ENCODE measurements around the gene RPP30.

Gene RPP30

GRCh38 chr10:90871766-90872647 is at the start of gene RPP30:
Gene RPP30, plus strand, starts transcription at chr10:90871974. Its CDS starts 13 bp downstream, at chr10:90871987.
- Mint-ChIP-seq H3K4me3 (peak within 1 kb of the TSS; percentile 99), H3K9me3 (no peaks in the 10 kb centered on the region), H3K36me3 (peaks cover 7% of the 10 kb centered on the region), H3K4me1 (peaks cover 30% of the 10 kb centered on the region), H3K27me3 (peaks cover 11% of the 10 kb centered on the region), H3K27ac (peak within 1 kb of the TSS; percentile 91)

GRCh38 chr10:90822508-90822907 is 49.3 kb upstream of the RPP30 start:
- Mint-ChIP-seq H3K27ac (no peak overlapping the region), H3K27me3 (peaks cover 16% of the 10 kb centered on the region), H3K4me3 (no peak overlapping the region), H3K36me3 (peaks cover 4% of the 10 kb centered on the region), H3K9me3 (peaks cover 10% of the 10 kb centered on the region), H3K4me1 (no peaks in the 10 kb centered on the region)

- no peaks in the 10 kb centered on the region for H3K36me3 Mint-ChIP-seq
- no peaks in the 10 kb centered on the region for H3K4me1 Mint-ChIP-seq
- peaks cover 6% of the 10 kb centered on the region for H3K27me3 Mint-ChIP-seq
- no peak overlapping the region for H3K4me3 Mint-ChIP-seq
- no peak overlapping the region for H3K27ac Mint-ChIP-seq
- no peaks in the 10 kb centered on the region for H3K9me3 Mint-ChIP-seq
Measured at GRCh38 chr10:90832111-90832510, 39.7 kb upstream of the RPP30 start.

- Mint-ChIP-seq H3K27me3 (peaks cover 6% of the 10 kb centered on the region), H3K27ac (no peak overlapping the region), H3K36me3 (no peaks in the 10 kb centered on the region), H3K9me3 (no peaks in the 10 kb centered on the region), H3K4me1 (no peaks in the 10 kb centered on the region), H3K4me3 (no peak overlapping the region)
Measured at GRCh38 chr10:90834326-90834725, 37.4 kb upstream of the RPP30 start.

GRCh38 chr10:90837486-90837885 is 34.3 kb upstream of the RPP30 start:
- Mint-ChIP-seq H3K4me3 (no peak overlapping the region), H3K36me3 (no peaks in the 10 kb centered on the region), H3K27ac (no peak overlapping the region), H3K27me3 (peaks cover 4% of the 10 kb centered on the region), H3K9me3 (no peaks in the 10 kb centered on the region), H3K4me1 (no peaks in the 10 kb centered on the region)

- no peaks in the 10 kb centered on the region for H3K9me3 Mint-ChIP-seq
- peaks cover 20% of the 10 kb centered on the region for H3K27me3 Mint-ChIP-seq
- no peaks in the 10 kb centered on the region for H3K36me3 Mint-ChIP-seq
- no peaks in the 10 kb centered on the region for H3K4me1 Mint-ChIP-seq
- H3K27ac Mint-ChIP-seq = no peak overlapping the region
- no peak overlapping the region for H3K4me3 Mint-ChIP-seq
Measured at GRCh38 chr10:90842725-90843124, 29.0 kb upstream of the RPP30 start.

GRCh38 chr10:90845726-90846125 is 26.0 kb upstream of the RPP30 start:
- H3K27me3 Mint-ChIP-seq = peaks cover 27% of the 10 kb centered on the region
- H3K4me1 Mint-ChIP-seq = peaks cover 5% of the 10 kb centered on the region
- H3K9me3 Mint-ChIP-seq = peaks cover 6% of the 10 kb centered on the region
- peaks cover 5% of the 10 kb centered on the region for H3K36me3 Mint-ChIP-seq
- no peak overlapping the region for H3K27ac Mint-ChIP-seq
- no peak overlapping the region for H3K4me3 Mint-ChIP-seq

- H3K27ac Mint-ChIP-seq = no peak overlapping the region
- peaks cover 10% of the 10 kb centered on the region for H3K9me3 Mint-ChIP-seq
- H3K27me3 Mint-ChIP-seq = peaks cover 33% of the 10 kb centered on the region
- no peak overlapping the region for H3K4me3 Mint-ChIP-seq
- peaks cover 10% of the 10 kb centered on the region for H3K36me3 Mint-ChIP-seq
- H3K4me1 Mint-ChIP-seq = peaks cover 5% of the 10 kb centered on the region
Measured at GRCh38 chr10:90846746-90847145, 25.0 kb upstream of the RPP30 start.

GRCh38 chr10:90847436-90847835 is 24.3 kb upstream of the RPP30 start:
- H3K36me3 Mint-ChIP-seq = peaks cover 11% of the 10 kb centered on the region
- H3K9me3 Mint-ChIP-seq = peaks cover 10% of the 10 kb centered on the region
- peaks cover 37% of the 10 kb centered on the region for H3K27me3 Mint-ChIP-seq
- H3K4me1 Mint-ChIP-seq = peaks cover 5% of the 10 kb centered on the region
- no peak overlapping the region for H3K4me3 Mint-ChIP-seq
- H3K27ac Mint-ChIP-seq = no peak overlapping the region

- H3K36me3 Mint-ChIP-seq = peaks cover 11% of the 10 kb centered on the region
- peaks cover 46% of the 10 kb centered on the region for H3K27me3 Mint-ChIP-seq
- H3K4me3 Mint-ChIP-seq = no peak overlapping the region
- peaks cover 10% of the 10 kb centered on the region for H3K9me3 Mint-ChIP-seq
- H3K27ac Mint-ChIP-seq = no peak overlapping the region
- H3K4me1 Mint-ChIP-seq = peaks cover 5% of the 10 kb centered on the region
Measured at GRCh38 chr10:90849956-90850749, 21.6 kb upstream of the RPP30 start.

- Mint-ChIP-seq H3K4me3 (no peak overlapping the region), H3K27me3 (peaks cover 59% of the 10 kb centered on the region), H3K4me1 (peaks cover 17% of the 10 kb centered on the region), H3K27ac (no peak overlapping the region), H3K36me3 (peaks cover 11% of the 10 kb centered on the region), H3K9me3 (peaks cover 10% of the 10 kb centered on the region)
Measured at GRCh38 chr10:90855126-90855525, 16.6 kb upstream of the RPP30 start.

- Mint-ChIP-seq H3K4me1 (peaks cover 12% of the 10 kb centered on the region), H3K4me3 (peak overlapping the region; percentile 33), H3K36me3 (peaks cover 2% of the 10 kb centered on the region), H3K9me3 (no peaks in the 10 kb centered on the region), H3K27ac (no peak overlapping the region), H3K27me3 (peaks cover 53% of the 10 kb centered on the region)
Measured at GRCh38 chr10:90856261-90856660, 15.5 kb upstream of the RPP30 start.

- H3K4me3 Mint-ChIP-seq = peak overlapping the region; percentile 89
- H3K36me3 Mint-ChIP-seq = no peaks in the 10 kb centered on the region
- H3K4me1 Mint-ChIP-seq = peaks cover 12% of the 10 kb centered on the region
- no peaks in the 10 kb centered on the region for H3K9me3 Mint-ChIP-seq
- no peak overlapping the region for H3K27ac Mint-ChIP-seq
- H3K27me3 Mint-ChIP-seq = peaks cover 50% of the 10 kb centered on the region
Measured at GRCh38 chr10:90856964-90857634, 14.7 kb upstream of the RPP30 start.

- Mint-ChIP-seq H3K4me1 (peaks cover 12% of the 10 kb centered on the region), H3K27me3 (peaks cover 45% of the 10 kb centered on the region), H3K9me3 (no peaks in the 10 kb centered on the region), H3K4me3 (peak within 1 kb of the TSS; percentile 89), H3K27ac (no peak within 1 kb of the TSS), H3K36me3 (no peaks in the 10 kb centered on the region)
Measured at GRCh38 chr10:90857635-90858460, 13.9 kb upstream of the RPP30 start, which contains the start of gene HTR7. Gene HTR7, minus strand, starts transcription at chr10:90858039. Its CDS starts 368 bp downstream, at chr10:90857671.

All from activated naive CD4-positive, alpha-beta T cell treated with anti-CD3 and anti-CD28 coated beads, Interleukin-2, amount 50 U/mL, for 24 hours (primary cell).